GM12878 (cell line): ENCODE measurements around the gene BANP. TPM values are rescaled to one million over a fixed set of nuclear protein-coding genes. Genes with fewer than 3 reads are reported as not detected.
"Not testable (repeated sequence)": the region's sequence is repeated elsewhere in the genome, so short reads cannot be mapped to it uniquely, and the experiment has no call there.

Experiments used
- ATAC-seq: fragments of 200-7000 bp; cut with Tn5 transposase; 3 replicates; pipeline ENCODE4 v1.9.1; 2020; ENCODE audit warnings: mild to moderate bottlenecking, moderate library complexity
- BruUV-seq: library from RNA; stranded (reverse); fragments of 400-500 nt; replicated peaks from 2 replicates; lab custom pipeline; 2021; lab: Mats Ljungman, UMichigan
- CTCF ChIA-PET: fragments of 300-600 bp; sonication (Branson Sonifier 250); formaldehyde crosslinking; extraction: SDS; loops from one replicate; lab custom pipeline; 2021; ENCODE audit warnings: inconsistent platforms; lab: Yijun Ruan, JAX
- POLR2A ChIA-PET: fragments of 350-600 bp; formaldehyde crosslinking; extraction: SDS; loops from one replicate; lab custom pipeline; 2021; ENCODE audit warnings: inconsistent platforms; lab: Charles Lee
- RAD21 ChIA-PET: fragments of 300-600 bp; sonication (Branson Sonifier 250); formaldehyde crosslinking; loops from one replicate; lab custom pipeline; 2023; ENCODE audit warnings: antibody characterized with exemption; ENCODE audit not compliant: unreplicated experiment; lab: Charles Lee
- SMC1A ChIA-PET: fragments of 300-600 bp; sonication (Branson Sonifier 250); formaldehyde crosslinking; loops from one replicate; lab custom pipeline; 2023; ENCODE audit not compliant: unreplicated experiment, uncharacterized antibody; lab: Charles Lee
- DNase-seq: peaks from one replicate; pipeline ENCODE4 v3.0.0-alpha.2; 2011; ENCODE audit warnings: low read depth, low spot score
- FAIRE-seq: peaks from 3 replicates; lab custom pipeline; 2011; peaks lifted over from hg19 to GRCh38; lab: Jason Lieb, UNC
- H2AFZ ChIP-seq: 2 replicates; pipeline ENCODE4 v1.6.0; 2011; ENCODE audit warnings: low read depth, low read length, control low read depth; ENCODE audit not compliant: control insufficient read depth
- H3K27ac ChIP-seq: 2 replicates; pipeline ENCODE4 v1.5.1; 2011; ENCODE audit warnings: control low read depth; ENCODE audit not compliant: control insufficient read depth, insufficient read depth
- H3K27me3 ChIP-seq, 2 experiments: replicated peaks in 1 of 2; 2 replicates each; pipeline versions ENCODE4 v1.6.0 to v1.6.1; 2011; ENCODE audit warnings: low read length in 1 of 2; ENCODE audit not compliant: control insufficient read depth in 2 of 2, insufficient read depth in 2 of 2
- H3K36me3 ChIP-seq, 2 experiments: 2 replicates each; pipeline ENCODE4 v1.5.1; 2011; ENCODE audit warnings: low read length in 1 of 2; ENCODE audit not compliant: control insufficient read depth in 2 of 2, insufficient read depth in 2 of 2
- H3K4me1 ChIP-seq: 2 replicates; pipeline ENCODE4 v1.6.1; 2011; ENCODE audit warnings: mild to moderate bottlenecking, low read length, moderate library complexity, mixed read lengths; ENCODE audit not compliant: control insufficient read depth, insufficient read depth
- H3K4me2 ChIP-seq: 2 replicates; pipeline ENCODE4 v1.6.0; 2011; ENCODE audit warnings: control low read depth; ENCODE audit not compliant: control insufficient read depth, insufficient read depth
- H3K4me3 ChIP-seq: fragments of 200-600 bp; sonication (generic); 2 replicates; pipeline ENCODE4 v1.5.1; 2016
- H3K79me2 ChIP-seq: 2 replicates; pipeline ENCODE4 v1.6.0; 2011; ENCODE audit warnings: low read length; ENCODE audit not compliant: control insufficient read depth, insufficient read depth
- H3K9ac ChIP-seq: 2 replicates; pipeline ENCODE4 v1.8.0; 2011; ENCODE audit warnings: low read length, control low read depth, mixed read lengths; ENCODE audit not compliant: control insufficient read depth, insufficient read depth
- H3K9me3 ChIP-seq: replicated peaks from 3 replicates; pipeline ENCODE4 v1.5.1; 2011; ENCODE audit warnings: mild to moderate bottlenecking, low read length; ENCODE audit not compliant: control insufficient read depth, insufficient read depth
- H4K20me1 ChIP-seq: 2 replicates; pipeline ENCODE4 v1.6.0; 2011; ENCODE audit not compliant: control insufficient read depth, insufficient read depth
- MYB ChIP-seq: fragments of 150-350 bp; IDR thresholded peaks from 2 replicates; pipeline ENCODE4 v1.6.1; 2014; ENCODE audit warnings: mild to moderate bottlenecking, low read depth, low read length, borderline replicate concordance
- NFXL1 ChIP-seq: fragments of 450-650 bp; IDR thresholded peaks from 2 replicates; pipeline ENCODE4 v1.6.1; 2017; ENCODE audit warnings: antibody characterized with exemption, mild to moderate bottlenecking, borderline replicate concordance
- NR2F1 ChIP-seq: fragments of 450-650 bp; conservative IDR thresholded peaks from 2 replicates; pipeline ENCODE4 v1.6.1; 2017; ENCODE audit warnings: mild to moderate bottlenecking
- RELA ChIP-seq: fragments of 450-650 bp; IDR thresholded peaks from 2 replicates; pipeline ENCODE4 v1.8.0; 2014; ENCODE audit warnings: borderline replicate concordance; ENCODE audit not compliant: partially characterized antibody
- STAT1 ChIP-seq: fragments of 450-650 bp; conservative IDR thresholded peaks from 2 replicates; pipeline ENCODE4 v1.6.1; 2014; ENCODE audit warnings: antibody characterized with exemption, mild to moderate bottlenecking
- WGBS: methylation state at CpG from one replicate; pipeline ENCODE4 v1.1.6; 2016; ENCODE audit warnings: low lambda C conversion rate; ENCODE audit not compliant: insufficient replicate concordance, insufficient coverage; ENCODE audit errors: missing lambda C conversion rate; 5-methylcytosine and 5-hydroxymethylcytosine counted together
- in situ Hi-C: fragments of 300-500 bp; cut with MboI; formaldehyde crosslinking; loops from 9 replicates; pipeline ENCODE4 v1.14.3; 2018; ENCODE audit warnings: mixed read lengths
- intact Hi-C: fragments of 100-400 bp; cut with micrococcal nuclease; formaldehyde crosslinking; loops from one replicate; pipeline ENCODE4 v1.14.2; 2022; ENCODE audit not compliant: unreplicated experiment
- polyA plus RNA-seq, 11 experiments: library from polyadenylated mRNA; depleted of rRNA in 4 of 11; unstranded in 6 of 11; stranded (reverse) in 5 of 11; fragments of >200 nt; fragmentation: Nextera tagmentation in 4 of 11; fragmentation: Illumina TruSeq in 1 of 11; extraction: Ambion mirVana in 4 of 11; extraction: Trizol in 1 of 11; gene quantifications; 1 replicate in 1 of 11; 2 replicates in 10 of 11; pipeline versions ENCODE4 v1.2.1 to v1.2.3, GENCODE V29; 2011 to 2016; ENCODE audit warnings: inconsistent platforms in 2 of 11, missing spikeins in 2 of 11, low read depth in 1 of 11
- total RNA-seq, 4 experiments: library from RNA; depleted of rRNA in 3 of 4; stranded (reverse); fragments of >200 nt in 3 of 4; fragmentation: Illumina TruSeq in 1 of 4; extraction: Trizol in 1 of 4; gene quantifications; 2 replicates each; pipeline versions ENCODE4 v1.2.1 to v1.2.3, GENCODE V29; 2013 to 2021
- TF ChIP-seq, protein P1 (sequence below): fragments of 450-650 bp; formaldehyde crosslinking; IDR thresholded peaks from 2 replicates; pipeline ENCODE4 v1.4.0; 2022; ENCODE audit warnings: mild to moderate bottlenecking, moderate library complexity

Gene BANP
- total and polyA plus RNA-seq, 10 of the 15 experiments (the other 5 are each of a cell fraction or from before 2014, with no cell fraction given), result 3.9 to 21.9 (median 12.2) TPM

DNA sequence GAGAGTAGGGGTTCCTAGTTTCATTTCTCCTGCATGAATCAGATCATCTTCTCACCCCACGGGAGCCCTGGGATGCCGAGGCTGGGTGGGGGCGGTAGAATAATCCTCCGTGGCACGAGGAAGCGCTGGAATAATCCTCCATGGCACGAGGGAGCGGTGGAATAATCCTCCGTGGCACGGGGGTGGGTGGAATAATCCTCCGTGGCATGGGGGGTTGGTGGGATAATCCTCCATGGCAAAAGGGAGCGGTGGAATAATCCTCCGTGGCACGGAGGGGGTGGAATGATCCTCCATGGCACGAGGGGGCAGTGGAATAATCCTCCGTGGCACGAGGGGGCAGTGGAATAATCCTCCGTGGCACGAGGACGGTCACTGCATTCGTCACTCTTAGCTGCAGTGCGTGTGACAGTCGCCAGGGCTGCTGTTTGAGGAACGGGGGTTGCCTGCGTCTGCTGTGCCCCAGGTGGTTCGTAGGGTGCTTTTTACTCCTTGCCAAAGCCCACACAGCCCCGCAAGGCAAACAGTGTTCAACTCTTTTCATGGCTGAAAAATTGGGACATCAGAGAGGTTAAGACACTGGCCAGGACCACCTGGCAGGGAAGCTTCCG is 152.5 kb downstream of the BANP start (continued):
- TF ChIP-seq, protein P1, sequence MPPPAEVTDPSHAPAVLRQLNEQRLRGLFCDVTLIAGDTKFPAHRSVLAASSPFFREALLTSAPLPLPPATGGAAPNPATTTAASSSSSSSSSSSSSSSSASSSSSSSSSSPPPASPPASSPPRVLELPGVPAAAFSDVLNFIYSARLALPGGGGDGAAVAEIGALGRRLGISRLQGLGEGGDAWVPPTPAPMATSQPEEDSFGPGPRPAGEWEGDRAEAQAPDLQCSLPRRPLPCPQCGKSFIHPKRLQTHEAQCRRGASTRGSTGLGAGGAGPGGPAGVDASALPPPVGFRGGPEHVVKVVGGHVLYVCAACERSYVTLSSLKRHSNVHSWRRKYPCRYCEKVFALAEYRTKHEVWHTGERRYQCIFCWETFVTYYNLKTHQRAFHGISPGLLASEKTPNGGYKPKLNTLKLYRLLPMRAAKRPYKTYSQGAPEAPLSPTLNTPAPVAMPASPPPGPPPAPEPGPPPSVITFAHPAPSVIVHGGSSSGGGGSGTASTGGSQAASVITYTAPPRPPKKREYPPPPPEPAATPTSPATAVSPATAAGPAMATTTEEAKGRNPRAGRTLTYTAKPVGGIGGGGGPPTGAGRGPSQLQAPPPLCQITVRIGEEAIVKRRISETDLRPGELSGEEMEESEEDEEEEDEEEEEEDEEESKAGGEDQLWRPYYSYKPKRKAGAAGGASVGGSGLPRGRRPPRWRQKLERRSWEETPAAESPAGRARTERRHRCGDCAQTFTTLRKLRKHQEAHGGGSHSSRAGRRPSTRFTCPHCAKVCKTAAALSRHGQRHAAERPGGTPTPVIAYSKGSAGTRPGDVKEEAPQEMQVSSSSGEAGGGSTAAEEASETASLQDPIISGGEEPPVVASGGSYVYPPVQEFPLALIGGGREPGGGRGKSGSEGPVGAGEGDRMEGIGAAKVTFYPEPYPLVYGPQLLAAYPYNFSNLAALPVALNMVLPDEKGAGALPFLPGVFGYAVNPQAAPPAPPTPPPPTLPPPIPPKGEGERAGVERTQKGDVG (CRISPR knock-in tag), result no peak
- TF ChIP-seq MYB (no peak), NFXL1 (no peak), STAT1 (no peak), NR2F1 (no peak), RELA (no peak)

DNA sequence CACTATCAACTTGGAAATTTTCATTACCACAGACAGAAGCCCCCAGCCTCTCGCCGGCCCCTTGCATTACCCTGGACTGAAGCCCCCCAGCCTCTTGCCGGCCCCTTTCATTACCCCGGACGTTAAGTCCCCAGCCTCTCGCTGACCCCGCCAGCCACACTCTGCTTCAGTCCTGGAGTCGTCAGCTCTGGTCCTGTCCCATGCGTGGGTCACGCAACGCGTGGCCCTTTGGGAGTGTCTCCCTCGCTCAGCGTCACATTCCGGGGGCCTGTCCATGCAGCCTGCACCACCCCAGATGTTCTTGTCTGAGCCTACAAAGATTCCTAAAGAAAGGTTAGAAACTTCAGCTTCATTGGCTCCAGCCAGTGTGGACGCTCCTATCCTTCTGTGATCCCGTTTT is 153.1 kb downstream of the BANP start:
- H3K27me3 ChIP-seq, H3K36me3 ChIP-seq, H3K9me3 ChIP-seq, H4K20me1 ChIP-seq, H3K79me2 ChIP-seq, DNase-seq, CTCF ChIA-PET, H3K27ac ChIP-seq, H3K4me1 ChIP-seq, in situ Hi-C loops, H3K4me3 ChIP-seq, H2AFZ ChIP-seq, FAIRE-seq, ATAC-seq, RAD21 ChIA-PET, H3K9ac ChIP-seq, SMC1A ChIA-PET, H3K4me2 ChIP-seq, POLR2A ChIA-PET, BruUV-seq, intact Hi-C loops: not testable (repeated sequence)
- 53% methylated on average over 14 of the region's 17 CpGs for whole genome bisulfite sequencing

DNA sequence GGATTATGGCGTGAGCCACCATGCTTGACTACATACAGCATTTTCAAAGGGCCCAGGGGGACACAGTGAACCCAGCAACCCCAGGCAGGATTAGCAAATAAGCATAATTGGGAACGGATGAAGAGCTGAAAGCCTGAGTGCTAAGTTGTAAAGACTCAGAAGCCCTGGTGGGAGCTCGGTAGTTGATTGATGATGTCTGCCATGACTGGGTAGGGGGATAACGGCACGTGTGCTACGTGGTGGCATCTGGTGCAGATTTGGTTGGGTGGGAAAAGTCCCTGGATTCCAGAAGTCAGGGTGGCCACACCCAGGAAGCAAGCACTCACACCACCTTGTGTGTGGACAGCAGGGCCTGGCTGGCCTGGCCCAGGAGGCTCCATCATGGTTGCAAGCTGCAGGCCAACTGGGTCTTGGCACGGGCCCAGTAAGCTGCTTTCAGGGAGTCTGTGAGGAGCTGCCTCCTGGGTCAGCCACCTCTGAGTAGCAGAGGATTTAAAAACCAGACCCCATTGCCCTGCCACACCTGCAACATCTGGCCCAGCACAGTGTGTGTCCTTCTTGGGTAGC is 154.4 kb downstream of the BANP start:
- ATAC-seq, result not testable (repeated sequence)

More for the DNA sequence above, 154.4 kb downstream of the BANP start:
- BruUV-seq, CTCF ChIA-PET, H3K4me2 ChIP-seq, DNase-seq, H3K79me2 ChIP-seq, H3K27ac ChIP-seq, H3K9me3 ChIP-seq, H2AFZ ChIP-seq, H3K27me3 ChIP-seq, H3K4me1 ChIP-seq, intact Hi-C loops, SMC1A ChIA-PET, in situ Hi-C loops, H3K9ac ChIP-seq, H4K20me1 ChIP-seq, POLR2A ChIA-PET, FAIRE-seq, H3K4me3 ChIP-seq, H3K36me3 ChIP-seq: not testable (repeated sequence)
- RAD21 ChIA-PET, result interaction anchor here (0.6 kb wide), 1 partner anchor 74 kb away, joined by 3 read pairs; no protein-coding TSS in a partner anchor
- WGBS, result 41% methylated on average over 7 of the region's 7 CpGs
